ENCODE results near the gene BSG.
A peak's percentile ranks its signal among the peaks of the same experiment; 100 is the strongest.

The BSG gene

DNA sequence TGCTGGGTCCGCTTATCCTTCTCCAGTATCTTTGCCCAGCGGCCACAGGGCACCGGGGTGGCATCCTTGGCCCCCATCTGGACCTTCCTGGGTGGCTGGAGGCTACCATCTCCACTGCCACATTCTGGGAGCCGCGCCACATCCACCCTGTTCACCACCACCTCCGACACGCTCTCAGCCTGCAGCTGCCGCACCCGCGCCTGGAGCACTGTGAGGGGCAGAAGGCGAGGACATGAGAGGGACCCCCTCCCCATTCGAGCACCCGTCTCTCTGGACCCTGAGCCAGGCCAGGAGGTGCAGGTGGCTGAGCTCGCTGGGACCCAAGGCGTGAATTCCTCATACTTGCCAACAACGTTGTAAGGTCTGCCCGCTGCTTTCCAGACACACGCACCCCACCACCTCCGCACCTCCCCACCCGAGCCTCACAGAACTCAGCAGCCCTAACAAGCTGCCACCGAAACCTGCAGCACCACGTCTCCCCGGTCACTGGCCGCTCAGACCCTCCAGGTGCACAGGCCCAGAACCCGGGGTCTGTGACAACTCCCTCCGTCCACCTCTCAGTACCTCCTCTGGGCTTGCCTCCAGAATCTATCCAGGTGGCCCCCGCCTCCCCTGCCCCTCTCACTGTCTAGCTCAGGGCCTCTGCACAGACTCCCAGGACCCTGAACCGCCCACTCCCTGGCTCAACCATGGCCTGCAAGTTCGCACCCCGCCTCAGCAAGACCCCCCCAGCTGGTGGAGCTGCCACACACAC, 57.7 kb downstream of the BSG start:
- Histone ChIP-seq H3K4me3 (ENCODE audit: low read depth, low read length) (no peak overlapping the region), H3K36me3 (replicated peaks) (peaks cover 32% of the 10 kb centered on the region), H3K27ac (no peak overlapping the region), H3K27me3 (replicated peaks) (no peaks in the 10 kb centered on the region)
- no peak for DNase-seq
- TF ChIP-seq, protein P1, sequence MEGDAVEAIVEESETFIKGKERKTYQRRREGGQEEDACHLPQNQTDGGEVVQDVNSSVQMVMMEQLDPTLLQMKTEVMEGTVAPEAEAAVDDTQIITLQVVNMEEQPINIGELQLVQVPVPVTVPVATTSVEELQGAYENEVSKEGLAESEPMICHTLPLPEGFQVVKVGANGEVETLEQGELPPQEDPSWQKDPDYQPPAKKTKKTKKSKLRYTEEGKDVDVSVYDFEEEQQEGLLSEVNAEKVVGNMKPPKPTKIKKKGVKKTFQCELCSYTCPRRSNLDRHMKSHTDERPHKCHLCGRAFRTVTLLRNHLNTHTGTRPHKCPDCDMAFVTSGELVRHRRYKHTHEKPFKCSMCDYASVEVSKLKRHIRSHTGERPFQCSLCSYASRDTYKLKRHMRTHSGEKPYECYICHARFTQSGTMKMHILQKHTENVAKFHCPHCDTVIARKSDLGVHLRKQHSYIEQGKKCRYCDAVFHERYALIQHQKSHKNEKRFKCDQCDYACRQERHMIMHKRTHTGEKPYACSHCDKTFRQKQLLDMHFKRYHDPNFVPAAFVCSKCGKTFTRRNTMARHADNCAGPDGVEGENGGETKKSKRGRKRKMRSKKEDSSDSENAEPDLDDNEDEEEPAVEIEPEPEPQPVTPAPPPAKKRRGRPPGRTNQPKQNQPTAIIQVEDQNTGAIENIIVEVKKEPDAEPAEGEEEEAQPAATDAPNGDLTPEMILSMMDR (IDR thresholded peaks at IDR 0.05; ENCODE audit: low read depth, low read length, missing control alignments): no peak
- in situ Hi-C loops (cut with HindIII; ENCODE audit: low pct_ligation_motif_present, low sequenced_read_pairs): no loop called here

DNA sequence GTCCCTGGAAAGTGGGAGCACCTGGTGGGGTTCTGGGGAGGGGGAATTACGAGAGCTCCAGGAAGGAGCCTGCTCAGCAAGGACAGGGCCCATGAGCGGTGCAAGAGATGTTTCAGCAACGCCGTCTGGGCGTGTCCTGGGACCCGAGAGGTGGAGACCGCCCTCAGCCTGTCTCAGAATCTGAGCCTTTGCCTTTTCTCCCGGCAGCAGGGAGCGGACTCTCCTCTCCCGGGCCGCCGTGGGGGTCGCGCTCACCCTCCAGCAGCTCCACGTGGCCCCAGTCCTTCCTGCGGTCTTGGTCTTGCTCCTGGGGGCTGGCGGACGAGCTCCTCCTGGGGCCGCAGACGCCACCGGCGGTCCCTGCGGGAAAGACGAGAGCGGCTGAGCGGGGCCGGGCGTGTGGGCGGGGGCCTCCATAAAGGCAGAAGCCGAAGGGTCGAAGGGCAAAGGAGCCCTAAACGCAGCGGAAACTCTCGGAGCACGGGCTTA, 60.2 kb downstream of the BSG start:
- peak; percentile 75 for DNase-seq

More for the DNA sequence above, 60.2 kb downstream of the BSG start:
- in situ Hi-C loops (cut with HindIII; ENCODE audit: low pct_ligation_motif_present, low sequenced_read_pairs): no loop called here
- Histone ChIP-seq H3K27me3 (replicated peaks) (no peaks in the 10 kb centered on the region), H3K4me3 (ENCODE audit: low read depth, low read length) (peak overlapping the region; percentile 81), H3K36me3 (replicated peaks) (peaks cover 21% of the 10 kb centered on the region), H3K27ac (peak overlapping the region; percentile 94)
- TF ChIP-seq, protein P1 (IDR thresholded peaks at IDR 0.05; ENCODE audit: low read depth, low read length, missing control alignments): no peak
